GM18505 (cell line): Measurements from ENCODE around the gene SIGLEC10.

Experiments used
- ATAC-seq: cut with Tn5 transposase; IDR thresholded peaks from one replicate; pipeline ENCODE4 v1.9.1; 2021; ENCODE audit not compliant: unreplicated experiment
- POLR2A ChIP-seq: IDR thresholded peaks from 4 replicates; pipeline ENCODE4 v1.6.1; 2011; ENCODE audit warnings: borderline replicate concordance; ENCODE audit not compliant: insufficient read depth, insufficient read length; ENCODE audit errors: extremely low read depth

SIGLEC10 gene

DNA sequence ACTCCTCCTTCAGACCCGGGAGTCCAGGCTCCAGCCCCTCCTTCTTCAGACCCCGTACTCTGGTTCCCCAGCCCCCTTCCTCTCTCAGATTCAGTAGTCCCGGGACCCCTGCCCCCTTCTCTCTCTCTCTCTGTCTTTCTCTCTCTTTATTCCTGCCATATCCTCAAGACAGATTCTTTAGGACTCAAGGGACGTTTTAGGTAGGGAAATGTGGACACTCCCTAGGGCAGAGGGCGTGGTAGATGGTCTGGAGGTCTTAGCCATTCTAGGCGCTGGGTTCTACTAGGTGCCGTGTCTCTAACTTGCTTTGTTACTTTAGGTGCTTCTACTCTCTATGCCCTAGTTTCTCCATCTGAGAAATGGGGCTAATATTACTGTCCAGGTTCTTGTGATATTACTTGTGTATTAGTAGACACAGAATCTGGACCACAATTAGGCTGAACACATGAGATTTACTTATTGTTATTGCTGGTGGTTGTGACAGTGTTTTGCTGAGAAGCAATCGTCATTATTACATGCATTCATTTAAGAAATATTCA lies 26.3 kb downstream of the SIGLEC10 start:
- no peak for ATAC-seq
- no peak for TF ChIP-seq POLR2A

DNA sequence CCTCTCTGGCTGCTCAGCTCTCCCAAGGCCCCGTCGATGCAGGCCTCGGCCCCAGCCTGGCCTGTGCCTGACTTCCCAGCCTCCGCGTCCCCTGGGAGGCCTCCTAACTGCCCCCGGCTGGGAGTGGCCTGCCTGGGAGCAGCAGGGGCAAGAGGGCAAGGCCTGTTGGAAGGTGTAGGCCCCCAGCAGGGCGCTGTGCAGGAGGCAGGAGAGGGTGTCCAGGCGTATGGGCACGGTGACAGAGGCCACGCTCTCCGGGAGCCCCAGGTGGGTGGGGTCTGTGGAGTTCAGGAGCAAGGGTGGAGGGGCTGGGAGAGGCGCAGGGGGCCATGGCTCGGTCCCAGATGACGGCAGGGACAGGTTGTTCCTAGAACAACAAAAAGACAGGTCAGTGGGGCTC lies 28.3 kb downstream of the SIGLEC10 start:
- TF ChIP-seq POLR2A: no peak
- no peak for ATAC-seq

DNA sequence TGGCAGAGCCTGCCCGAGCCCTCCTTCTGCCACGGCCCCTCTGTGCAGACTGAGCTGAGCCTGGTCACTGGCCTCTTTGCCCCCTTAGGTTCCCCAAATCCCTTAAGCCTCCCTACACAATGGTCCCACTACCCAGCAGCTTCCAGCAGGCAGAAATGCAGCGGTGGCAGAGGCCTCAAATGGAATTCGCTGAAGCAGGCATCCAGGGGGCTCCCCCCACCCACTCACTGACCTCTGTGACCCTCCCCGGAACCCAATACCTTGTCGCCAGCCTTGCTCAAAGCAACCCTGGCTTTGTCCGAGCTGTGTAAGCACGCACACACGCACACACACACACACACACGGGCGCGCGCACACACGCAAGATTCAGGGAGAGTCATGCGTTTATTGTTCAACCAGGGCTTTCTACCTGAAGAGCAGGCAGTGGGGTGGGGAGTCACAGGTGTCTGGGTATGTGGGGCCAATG lies 29.5 kb downstream of the SIGLEC10 start, which contains the start of gene LIM2:
LIM2 (minus strand) TSS at position 51 of the 466 bp plus-strand sequence. CDS start 531 bp downstream, outside the sequence.
- ATAC-seq: no peak
- TF ChIP-seq POLR2A: no peak

DNA sequence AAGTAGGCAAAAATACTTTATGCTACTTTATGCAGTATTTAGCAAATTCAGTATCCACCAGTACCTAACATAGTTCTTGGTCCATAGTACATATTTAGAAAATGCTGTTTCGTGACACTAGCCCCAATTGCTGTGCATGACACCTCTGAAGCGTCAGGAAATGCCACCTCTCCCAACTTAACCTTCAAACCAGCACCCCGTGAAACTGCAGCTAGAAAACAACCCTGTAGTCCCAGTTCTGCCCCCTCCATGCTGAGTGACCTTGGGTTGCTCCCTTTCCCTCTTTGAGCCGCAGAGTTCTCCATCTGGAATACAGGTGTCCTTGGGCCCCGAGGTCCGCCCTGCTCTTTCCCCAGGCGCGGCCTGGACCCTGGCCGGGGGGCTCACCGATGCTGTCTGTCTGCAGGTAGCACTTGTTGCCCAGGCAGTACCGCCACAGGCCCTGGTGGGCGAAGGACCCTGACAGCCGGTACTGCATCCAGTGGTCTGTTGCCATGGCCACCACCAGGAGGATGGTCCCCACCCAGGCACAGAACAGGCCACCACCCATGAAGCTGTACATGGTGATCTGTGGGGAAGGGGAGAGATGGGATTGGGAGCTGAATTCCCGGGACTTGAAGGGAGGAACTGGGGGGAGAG lies 30.4 kb downstream of the SIGLEC10 start:
- no peak for TF ChIP-seq POLR2A
- no peak for ATAC-seq

DNA sequence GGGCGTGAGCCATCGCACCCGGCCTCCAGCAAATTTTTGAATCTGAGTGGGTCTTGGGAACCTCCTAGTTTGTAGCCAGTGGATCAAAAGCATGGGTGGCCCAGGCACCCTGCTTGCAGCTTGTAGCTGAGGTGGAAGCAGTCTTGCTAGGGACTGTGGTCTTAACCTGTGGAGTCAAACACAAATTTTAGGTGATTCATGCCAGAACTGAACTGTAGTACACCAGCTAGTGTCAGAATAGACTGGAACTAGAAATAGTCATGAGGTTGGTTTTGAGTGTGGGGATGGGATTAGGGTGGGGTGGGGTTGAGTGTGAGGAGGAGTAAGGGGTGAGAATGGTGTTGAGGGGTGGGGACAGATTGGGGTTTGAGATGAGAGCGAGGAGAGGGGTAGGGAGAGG lies 35.4 kb downstream of the SIGLEC10 start:
- no peak for TF ChIP-seq POLR2A
- ATAC-seq: no peak

DNA sequence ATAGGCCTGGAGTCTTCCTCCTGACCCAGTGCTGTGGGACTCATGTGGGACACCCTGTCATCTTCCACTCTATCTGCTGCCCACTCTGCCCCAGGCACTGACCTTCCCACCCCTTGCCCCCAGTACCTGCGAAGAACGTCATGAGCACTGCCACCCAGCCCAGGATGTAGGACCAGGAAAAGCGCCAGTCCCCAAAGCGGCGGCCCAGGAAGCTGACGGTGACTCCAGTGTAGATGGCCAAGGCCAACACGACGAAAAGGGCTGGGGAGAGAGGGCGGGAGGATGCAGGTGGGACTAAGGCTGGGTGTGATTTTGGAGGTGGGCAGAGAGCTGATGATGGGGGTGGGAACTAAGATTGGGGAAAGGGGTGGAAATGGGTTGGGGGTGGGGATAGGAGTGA lies 37.1 kb downstream of the SIGLEC10 start:
- ATAC-seq: no peak

DNA sequence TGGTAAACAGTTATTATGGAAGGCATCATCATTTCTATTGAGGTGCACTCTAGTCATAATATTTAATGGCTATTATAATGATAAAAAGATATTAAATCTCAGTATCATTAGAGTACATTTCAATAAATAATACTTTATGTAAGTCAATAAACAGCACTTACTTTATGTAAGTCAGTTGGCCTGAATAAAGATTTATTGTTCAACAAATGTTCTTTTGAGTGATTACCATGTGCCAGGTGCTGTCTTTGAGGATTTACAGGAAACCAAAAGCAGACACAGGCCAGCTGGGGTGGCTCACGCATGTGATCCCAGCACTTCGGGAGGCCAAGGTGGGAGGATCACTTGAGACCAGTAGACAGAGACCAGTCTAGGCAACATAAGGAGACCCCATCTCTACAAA lies 40.0 kb downstream of the SIGLEC10 start:
- no peak for ATAC-seq
- no peak for TF ChIP-seq POLR2A

More for the DNA sequence above, 37.1 kb downstream of the SIGLEC10 start:
- no peak for TF ChIP-seq POLR2A

DNA sequence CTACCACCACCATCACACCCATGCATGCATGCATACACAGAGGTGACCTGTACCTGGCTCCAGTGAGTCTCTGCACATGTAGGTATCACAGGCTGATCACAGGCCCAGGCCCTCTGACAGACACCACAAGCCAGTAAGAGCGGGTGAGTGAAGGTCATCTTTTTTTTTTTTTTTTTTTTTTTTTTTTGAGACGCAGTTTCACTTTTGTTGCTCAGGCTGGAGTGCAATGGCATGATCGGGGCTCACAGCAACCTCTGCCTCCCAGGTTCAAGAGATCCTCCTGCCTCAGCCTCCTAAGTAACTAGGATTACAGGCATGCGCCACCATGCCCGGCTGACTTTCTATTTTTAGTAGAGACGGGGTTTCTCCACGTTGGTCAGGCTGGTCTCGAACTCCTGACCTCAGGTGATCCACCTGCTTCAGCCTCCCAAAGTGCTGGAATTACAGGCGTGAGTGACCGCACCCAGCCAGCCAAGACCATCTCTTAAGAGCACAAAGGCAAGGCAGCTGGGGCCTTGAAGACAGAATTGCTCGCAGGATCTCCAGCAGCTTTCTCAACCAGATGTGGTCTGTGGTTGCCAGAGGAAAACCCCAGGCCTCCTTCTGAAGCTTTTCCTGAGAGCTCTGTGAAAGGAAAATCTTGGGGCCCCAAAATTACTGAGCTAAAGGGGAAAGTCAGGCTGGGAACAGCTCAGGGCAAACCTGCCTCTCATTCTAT lies 41.8 kb downstream of the SIGLEC10 start:
- ATAC-seq: no peak
- TF ChIP-seq POLR2A: no peak

DNA sequence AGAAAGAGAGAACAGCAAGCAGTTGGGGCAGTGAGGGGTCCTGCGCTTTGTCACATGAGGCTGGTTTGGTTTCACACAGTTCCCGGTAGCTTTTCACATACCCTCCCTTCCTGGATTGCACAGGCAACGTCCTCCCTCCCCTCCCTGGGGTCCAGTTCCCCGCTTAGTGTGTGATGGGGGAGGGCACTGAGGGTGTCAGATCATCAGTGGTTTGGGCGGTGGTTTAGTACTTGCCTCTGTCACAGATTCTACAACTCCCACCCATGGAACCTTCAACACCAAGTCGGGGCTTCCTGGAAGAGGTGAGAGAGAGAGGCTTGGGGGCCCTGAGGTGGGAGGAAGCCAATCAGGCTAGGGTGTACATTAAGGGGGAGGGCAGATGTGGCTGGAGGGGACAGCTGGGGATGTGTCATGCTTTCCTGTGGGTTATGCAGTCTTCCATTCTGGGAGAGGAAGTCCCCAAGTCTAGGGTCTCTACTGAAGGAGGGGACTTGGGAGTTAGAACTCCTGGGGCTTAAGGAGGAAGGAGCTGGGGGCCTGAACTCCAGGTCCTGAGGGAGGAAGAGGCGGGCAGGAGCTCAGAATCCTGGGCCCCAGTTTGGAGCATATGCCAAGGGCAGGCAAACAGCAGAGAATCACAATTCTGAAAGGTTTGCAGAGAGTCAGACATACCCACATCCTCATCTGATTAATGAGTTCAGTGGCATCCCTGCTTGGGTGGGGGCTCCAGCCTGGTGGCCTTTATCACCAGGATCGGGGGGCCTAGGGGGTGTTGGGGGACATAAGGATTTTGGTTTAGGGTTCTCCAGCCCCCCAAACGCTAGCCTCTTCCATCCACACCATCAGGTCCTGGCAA lies 44.6 kb downstream of the SIGLEC10 start, which contains the start of gene NKG7:
NKG7 (minus strand) TSS at position 6 of the 856 bp plus-strand sequence. CDS start 119 bp downstream, outside the sequence.
- no peak for TF ChIP-seq POLR2A
- ATAC-seq: no peak

DNA sequence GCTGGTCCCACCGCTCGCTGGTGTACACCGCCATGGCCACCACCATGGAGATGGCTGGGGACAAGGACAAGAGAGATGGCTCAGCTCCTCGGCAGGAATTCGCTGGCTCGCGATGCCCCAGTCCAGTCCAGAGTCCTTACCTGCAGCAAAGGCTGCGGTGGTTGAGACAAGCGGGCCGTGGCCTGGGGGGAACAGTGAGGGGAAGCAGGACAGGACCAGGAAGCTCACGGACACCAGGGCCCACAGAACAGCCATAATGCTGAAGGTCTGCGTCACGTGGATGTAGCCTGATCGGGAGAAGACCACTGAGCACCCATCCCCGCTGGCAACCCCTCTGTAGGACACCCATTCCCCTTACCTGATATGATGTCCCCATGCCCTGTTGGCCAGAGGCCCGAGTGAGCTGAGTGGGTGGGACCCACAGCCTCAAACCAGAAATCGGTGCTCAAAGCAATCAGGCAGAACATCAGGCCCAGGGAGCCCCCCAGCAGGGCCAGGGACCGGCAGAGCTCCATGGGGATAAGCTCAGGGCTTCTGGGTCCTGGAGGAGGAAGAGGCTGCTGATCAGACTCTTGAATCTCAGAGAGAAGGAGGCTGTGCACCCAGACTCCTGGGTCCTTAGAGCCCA lies 45.3 kb downstream of the SIGLEC10 start:
- ATAC-seq: no peak
- no peak for TF ChIP-seq POLR2A

DNA sequence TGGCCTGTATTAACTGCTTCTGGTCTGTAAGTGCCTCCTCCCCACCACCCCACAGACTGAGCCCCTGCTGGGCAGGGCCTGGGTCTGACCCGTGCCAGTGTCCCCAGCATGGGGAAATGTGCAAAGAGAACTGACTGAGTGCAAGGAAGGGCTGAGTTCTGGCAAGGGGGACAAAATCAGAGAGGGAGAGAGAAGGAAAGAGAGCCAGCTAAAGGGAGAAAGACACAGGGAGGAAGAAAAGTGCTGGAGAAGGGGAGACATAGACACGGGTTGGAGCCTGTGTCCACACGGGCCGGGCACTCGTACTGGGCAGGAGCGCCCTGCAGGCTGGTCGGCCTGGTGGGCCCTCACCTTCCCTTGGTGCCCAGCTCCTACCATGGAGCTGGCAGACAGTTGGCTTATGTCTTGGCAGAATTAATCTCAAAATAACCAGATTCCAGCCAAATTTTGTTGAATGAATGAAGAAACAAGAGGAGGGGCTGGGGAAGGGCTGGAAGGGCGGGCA lies 46.2 kb downstream of the SIGLEC10 start:
- ATAC-seq: no peak
- no peak for TF ChIP-seq POLR2A

DNA sequence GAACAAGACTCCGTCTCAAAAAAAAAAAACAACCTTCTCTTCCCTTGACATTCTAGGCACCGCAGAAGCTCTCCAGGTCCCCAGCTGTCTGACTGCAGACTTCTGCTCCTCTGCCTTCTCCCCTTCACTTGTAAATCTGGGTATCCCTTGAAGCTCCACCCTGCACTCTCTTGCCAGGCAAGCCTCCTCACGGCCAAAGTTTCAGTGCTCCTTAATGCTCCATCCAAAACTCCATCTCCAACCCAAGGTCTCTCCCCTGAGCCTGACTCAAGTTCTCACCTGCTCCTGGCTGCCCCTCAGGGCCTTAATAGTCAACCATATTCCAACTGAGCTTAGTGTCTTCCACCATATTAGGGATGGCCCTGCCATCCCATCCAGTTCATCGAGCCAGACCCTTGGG lies 47.2 kb downstream of the SIGLEC10 start:
- TF ChIP-seq POLR2A: no peak
- ATAC-seq: no peak

DNA sequence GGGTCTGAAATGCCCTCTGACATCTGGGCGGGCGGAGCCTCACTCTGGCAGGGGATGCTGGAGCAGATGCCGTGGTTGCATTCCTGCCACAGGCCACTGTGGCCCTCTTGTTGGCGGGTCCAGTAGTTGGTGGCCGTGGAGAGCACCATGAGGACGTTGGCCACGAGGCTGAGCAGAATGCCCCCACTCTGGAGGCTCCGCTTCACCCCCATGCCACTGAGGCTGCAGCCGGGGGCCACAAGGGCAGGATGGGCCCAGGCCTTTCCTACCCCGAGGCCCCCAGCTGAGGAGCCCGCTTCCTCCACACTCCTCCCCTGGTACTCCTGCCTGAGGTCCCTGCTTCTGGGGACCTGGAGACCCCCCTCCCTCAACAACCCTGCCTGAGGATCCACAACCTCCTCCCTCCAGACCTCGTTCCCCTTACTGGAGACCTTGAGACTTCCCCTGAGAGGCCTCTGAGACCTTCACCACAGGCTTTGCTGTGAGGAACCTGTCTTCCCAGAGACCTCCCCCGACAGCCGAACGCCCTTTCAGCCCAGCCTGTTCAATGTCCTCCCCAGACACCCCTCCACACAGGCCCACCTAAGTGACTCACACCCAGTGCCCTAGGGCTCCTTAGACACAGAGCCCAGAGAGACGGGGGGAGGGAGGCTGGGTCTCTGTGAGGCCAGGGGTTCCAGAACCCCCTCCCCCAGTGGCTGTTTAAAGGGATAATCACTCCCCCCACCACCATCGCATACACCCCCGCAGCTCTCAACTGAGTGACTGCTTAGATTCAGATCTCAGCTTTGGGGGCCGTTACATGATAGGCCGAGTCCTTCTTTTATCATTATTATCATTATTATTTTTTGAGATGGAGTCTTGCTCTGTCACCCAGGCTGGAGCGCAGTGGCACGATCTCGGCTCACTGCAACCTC lies 48.8 kb downstream of the SIGLEC10 start, which contains the start of gene CLDND2:
CLDND2 (minus strand) TSS at position 638 of the 917 bp plus-strand sequence; CDS start at position 212, 426 bp downstream.
- ATAC-seq: no peak
- TF ChIP-seq POLR2A: no peak
